Kidney epithelial cell (primary cell): ENCODE data around the gene PHF12. TPM values are rescaled to one million over a fixed set of nuclear protein-coding genes. Genes with fewer than 3 reads are reported as not detected.

Experiments used
- DNase-seq: peaks from one replicate; pipeline ENCODE4 v3.0.0-alpha.2; 2010; ENCODE audit warnings: low read depth
- H3K27me3 ChIP-seq: 2 replicates; pipeline ENCODE4 v1.6.0; 2011; ENCODE audit warnings: low read length; ENCODE audit not compliant: control insufficient read depth, insufficient read depth
- H3K36me3 ChIP-seq: 2 replicates; pipeline ENCODE4 v1.5.1; 2011; ENCODE audit warnings: low read length; ENCODE audit not compliant: control insufficient read depth, insufficient read depth
- H3K4me3 ChIP-seq: 2 replicates; pipeline ENCODE4 v1.5.1; 2011; ENCODE audit warnings: low read depth, mild to moderate bottlenecking, control low read depth, low read length
- CTCF ChIP-seq: IDR thresholded peaks from 2 replicates; pipeline ENCODE4 v1.5.1; 2011; ENCODE audit warnings: mild to moderate bottlenecking, moderate library complexity, low read length, control low read depth, inconsistent platforms; ENCODE audit not compliant: insufficient read depth, poor library complexity, severe bottlenecking
- total RNA-seq: library from RNA; depleted of rRNA; stranded (reverse); fragments of >200 nt; gene quantifications from 2 replicates; pipeline ENCODE4 v1.2.3, GENCODE V29; 2015

The PHF12 gene
- total RNA-seq, 1 donor from 2014 or later = 19.6 TPM

GRCh38 chr17:28862561-28862960 is 88.8 kb downstream of the PHF12 start:
- H3K36me3 ChIP-seq = peaks cover 2% of the 10 kb centered on the region
- H3K4me3 ChIP-seq = no peak overlapping the region
- no peaks in the 10 kb centered on the region for H3K27me3 ChIP-seq
- no peak for TF ChIP-seq CTCF
- no peak for DNase-seq

GRCh38 chr17:28861393-28862203 is 89.7 kb downstream of the PHF12 start:
- no peak for DNase-seq
- TF ChIP-seq CTCF = no peak
- Histone ChIP-seq H3K4me3 (no peak overlapping the region), H3K36me3 (peaks cover 2% of the 10 kb centered on the region), H3K27me3 (no peaks in the 10 kb centered on the region)

- no peak for TF ChIP-seq CTCF
- no peak for DNase-seq
- Histone ChIP-seq H3K36me3 (peaks cover 2% of the 10 kb centered on the region), H3K4me3 (no peak overlapping the region), H3K27me3 (no peaks in the 10 kb centered on the region)
Observed at GRCh38 chr17:28860363-28860808, 90.9 kb downstream of the PHF12 start.

- no peaks in the 10 kb centered on the region for H3K27me3 ChIP-seq
- H3K4me3 ChIP-seq = no peak overlapping the region
- no peak for DNase-seq
- TF ChIP-seq CTCF = no peak
- peaks cover 2% of the 10 kb centered on the region for H3K36me3 ChIP-seq
Observed at GRCh38 chr17:28858801-28859355, 92.4 kb downstream of the PHF12 start.

GRCh38 chr17:28857905-28858800 is 93.2 kb downstream of the PHF12 start:
- Histone ChIP-seq H3K4me3 (no peak overlapping the region), H3K36me3 (peaks cover 2% of the 10 kb centered on the region), H3K27me3 (no peaks in the 10 kb centered on the region)
- no peak for TF ChIP-seq CTCF
- DNase-seq = no peak
